ELR (cell line): ENCODE measurements around the gene AADACL4.
A peak's percentile ranks its signal among the peaks of the same experiment; 100 is the strongest.

Source experiments
- DNase-seq: peaks from one replicate; pipeline ENCODE4 v3.0.0-alpha.2; 2015; ENCODE audit warnings: low read depth

AADACL4 gene

GRCh38 chr1:12613180-12613579, 30.7 kb upstream of the AADACL4 start:
- no peak for DNase-seq

DNA sequence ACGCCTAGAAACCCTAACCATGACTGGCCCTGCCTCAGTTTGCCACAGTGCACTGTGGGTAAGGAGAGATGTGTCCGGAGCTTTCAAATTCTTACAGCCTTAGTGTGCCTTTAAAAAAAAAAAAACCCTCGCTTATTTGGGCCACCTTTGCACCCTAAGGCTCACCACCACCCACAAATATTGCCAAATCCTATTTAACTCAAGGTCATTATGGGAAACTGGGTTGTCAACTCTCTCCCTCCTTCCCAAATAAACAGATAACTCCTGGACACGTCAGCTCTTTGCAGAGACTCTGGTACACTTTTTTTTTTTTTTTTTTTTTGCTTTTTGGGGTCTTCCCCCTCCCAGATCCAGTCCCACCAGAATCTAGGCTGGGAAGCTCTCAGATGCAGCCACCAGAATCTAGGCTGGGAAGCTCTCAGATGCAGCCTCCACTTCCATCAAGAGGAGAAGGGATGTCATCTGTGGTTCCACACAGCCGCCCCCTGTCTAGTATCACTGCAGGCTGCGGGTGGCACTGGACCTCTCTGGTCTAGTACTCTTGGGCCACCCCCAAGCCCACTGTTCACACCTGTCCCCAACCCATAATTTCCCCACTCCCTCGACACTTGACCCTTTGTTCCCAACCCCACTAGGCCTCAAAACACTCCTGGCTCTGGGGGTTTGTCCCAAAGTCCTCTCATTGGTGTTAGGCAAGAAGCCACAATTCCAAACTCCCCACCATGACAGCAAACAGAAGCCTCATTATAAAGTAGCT, 29.3 kb upstream of the AADACL4 start:
- no peak for DNase-seq

- no peak for DNase-seq
These were observed 28.6 kb upstream of the AADACL4 start for GRCh38 chr1:12615159-12615864.

DNA sequence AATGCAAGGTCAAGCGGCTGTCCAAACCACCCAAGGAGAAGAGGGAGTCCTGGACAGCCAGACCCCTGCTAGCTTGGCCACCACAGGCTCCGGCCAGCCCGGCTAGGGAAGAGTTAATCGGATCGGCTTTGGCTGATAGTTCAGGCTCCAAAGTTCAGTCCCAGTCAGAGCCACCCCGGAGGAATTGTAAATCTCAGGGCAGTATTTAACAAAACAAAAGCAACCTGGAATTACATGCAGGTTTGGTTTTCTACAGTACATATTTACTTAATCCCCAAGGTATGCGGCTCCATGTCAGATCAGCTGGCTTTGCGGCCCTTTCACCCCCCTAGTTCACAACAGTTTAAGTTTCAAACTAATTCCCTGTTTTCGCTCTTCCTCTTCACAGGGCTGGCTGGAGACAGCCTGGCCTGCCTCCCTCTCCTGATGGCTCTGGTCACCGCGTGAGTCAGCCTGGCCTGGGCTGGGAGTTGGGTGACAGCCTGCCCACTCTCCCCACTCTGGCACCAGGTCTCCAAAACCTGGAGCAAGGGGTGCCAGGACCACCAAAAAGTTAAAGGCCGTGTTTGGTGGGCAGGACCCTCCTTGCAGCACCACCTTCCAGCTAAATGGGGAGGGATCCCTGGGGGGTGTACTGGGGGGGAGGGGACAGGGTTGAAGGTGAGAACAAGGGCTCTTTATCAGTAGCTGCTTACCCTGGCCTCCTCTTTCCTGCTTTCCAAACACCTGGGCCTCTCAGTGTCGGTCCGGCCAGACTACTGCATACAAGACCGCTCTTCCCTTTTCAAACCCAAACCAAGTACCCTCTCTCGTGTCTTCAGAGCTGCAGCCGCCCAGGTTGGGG, 27.8 kb upstream of the AADACL4 start:
- peak; percentile 64 for DNase-seq

GRCh38 chr1:12616709-12617373, 27.0 kb upstream of the AADACL4 start:
- DNase-seq = peak; percentile 44

- no peak for DNase-seq
These were observed 26.4 kb upstream of the AADACL4 start for GRCh38 chr1:12617511-12617900.

DNA sequence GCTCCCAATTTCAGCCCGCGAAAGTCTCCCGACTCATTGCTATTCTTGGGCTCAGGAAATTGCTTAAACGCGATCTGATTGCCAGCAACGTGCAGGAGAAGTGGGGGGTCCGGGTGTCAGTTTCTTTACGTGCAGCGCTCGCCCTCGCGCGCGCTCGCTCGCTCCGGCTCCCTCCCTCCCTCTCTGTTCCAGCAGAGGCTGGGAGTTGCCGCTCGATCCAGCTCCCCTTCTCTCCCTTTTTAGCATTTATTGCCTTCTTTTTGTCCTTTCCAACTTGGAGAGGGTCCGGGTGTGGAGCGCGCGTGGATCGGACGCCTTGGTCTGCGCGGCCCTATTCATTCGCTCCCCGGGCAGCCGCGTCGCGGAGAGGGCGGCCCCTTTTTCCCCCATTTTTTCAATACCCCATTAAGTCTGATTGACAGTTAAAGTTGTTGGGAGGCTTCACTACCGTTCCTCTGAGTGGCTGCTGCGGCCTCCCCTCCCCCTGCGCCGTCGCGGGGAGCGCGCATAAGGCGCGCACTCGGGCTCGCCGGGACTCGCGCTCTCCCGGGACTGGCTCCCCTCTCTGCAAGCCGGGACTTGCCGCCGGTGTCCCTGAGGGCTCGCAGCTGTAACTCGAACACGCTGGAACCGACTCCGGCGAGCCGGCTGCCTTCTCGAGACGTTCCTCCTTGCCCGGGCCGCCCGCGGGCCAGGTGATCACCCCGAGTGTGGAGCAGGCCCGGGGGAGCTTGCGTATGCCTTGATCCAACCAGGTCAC, 25.8 kb upstream of the AADACL4 start, which contains the start of gene DHRS3:
Gene DHRS3 (minus strand): TSS at position 310 of the 760 bp plus-strand sequence. CDS start 862 bp downstream, outside the sequence.
- DNase-seq = peak; percentile 65

- no peak for DNase-seq
These were observed 25.3 kb upstream of the AADACL4 start for GRCh38 chr1:12618661-12618964.

DNA sequence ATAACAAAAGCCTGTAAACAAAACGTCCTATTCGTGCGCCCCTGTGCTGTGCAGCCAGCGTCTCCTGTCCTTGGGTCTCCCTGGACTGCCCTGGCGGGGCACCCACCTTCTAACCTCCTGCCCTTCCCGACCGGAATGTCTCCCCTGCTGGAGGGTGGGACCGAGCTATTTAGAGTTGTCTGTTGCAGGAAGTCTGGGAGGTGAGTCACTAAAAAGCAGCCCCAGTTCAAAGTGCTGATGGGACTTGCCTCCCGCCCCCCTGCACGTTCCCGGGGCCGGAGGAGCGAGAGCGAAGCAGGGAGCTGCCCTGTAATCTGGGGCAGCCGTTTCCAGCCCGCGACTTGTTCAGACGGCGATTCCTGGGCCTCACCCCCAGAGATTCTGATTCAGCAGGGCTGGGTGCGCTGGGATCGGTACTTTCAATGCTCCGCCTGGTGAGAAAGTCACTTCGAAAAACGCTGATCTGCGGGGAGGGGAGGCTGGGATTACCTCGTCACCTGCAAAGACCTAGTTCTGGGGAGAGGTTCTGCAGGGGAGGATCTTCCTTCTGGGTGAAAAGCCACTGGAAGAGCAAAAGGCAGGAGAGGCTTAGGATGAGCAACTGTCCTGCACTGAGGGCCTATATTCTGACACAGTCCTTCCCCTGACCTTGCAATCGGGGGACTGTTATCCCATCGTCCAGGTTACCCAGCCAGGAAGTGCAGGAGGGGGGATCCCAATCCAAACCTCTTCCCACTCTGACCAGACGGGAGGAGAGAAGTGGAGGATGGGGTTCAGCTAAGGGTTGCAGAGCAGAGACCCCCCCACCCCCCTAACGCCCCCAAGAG, 24.7 kb upstream of the AADACL4 start:
- peak; percentile 90 for DNase-seq

- peak; percentile 89 for DNase-seq
These were observed 23.9 kb upstream of the AADACL4 start for GRCh38 chr1:12619792-12620487.

GRCh38 chr1:12620488-12620865, 23.4 kb upstream of the AADACL4 start:
- no peak for DNase-seq

GRCh38 chr1:12620931-12621330, 23.0 kb upstream of the AADACL4 start:
- no peak for DNase-seq

- DNase-seq = no peak
These were observed 22.2 kb upstream of the AADACL4 start for GRCh38 chr1:12621346-12622335.

DNA sequence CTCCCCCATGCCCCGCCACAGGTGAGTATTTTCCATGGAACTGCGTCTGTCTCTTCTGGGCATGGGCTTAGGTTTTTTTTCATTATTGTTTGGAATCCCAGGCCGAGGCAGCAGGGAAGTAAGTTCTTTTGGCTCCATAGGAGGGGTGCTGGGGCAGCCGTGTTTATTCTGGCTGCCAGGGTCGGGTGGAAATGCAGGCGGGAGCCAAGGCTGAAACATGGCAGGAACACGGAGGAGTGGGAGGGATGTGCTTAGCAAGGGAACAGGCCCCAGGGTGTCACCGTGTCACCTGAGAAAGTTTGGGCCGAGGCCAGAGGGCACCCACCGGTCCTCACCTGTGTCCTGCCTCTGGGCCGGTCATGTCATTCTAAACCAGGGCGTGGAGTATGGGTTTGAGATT, 21.4 kb upstream of the AADACL4 start:
- no peak for DNase-seq

- no peak for DNase-seq
These were observed 18.6 kb upstream of the AADACL4 start for GRCh38 chr1:12625276-12625675.

DNA sequence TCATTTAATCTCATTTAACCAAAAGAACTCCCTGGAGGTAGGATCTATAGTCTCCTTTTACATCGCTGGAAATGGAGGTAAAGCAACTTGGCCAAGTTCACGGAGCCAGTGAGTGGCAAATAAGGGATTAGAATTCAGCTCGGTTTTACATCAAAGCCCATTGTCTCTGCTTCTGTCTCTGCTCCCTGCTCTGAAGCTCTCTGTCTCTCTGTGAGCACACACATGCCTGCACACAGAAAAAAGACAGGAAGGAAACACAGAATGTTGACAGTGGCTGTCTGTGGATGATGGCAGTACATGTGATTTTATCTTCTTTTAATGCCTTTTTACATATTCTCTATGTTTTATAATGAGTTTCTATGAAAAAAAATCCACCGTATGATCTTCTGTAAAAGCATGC, 17.0 kb upstream of the AADACL4 start:
- DNase-seq = no peak

DNA sequence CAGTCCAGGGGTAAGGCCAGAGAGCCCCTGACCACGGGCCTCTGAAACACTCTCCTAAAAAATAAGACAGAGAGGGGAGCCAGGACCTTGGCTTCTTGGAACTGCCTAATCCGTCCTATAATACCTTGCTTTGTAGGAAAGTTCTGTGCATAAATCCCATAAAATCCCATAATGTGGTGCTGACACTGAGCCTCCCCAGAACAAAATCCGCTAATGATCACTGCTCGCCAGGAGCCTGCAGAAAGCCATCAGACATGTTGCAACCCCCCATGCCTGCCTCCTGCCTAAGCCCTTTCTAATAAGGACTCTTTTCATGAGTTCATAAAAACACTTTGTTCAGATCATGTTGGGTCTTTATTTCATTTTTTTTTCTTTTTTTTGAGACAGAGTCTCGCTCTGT, 16.6 kb upstream of the AADACL4 start:
- no peak for DNase-seq

DNA sequence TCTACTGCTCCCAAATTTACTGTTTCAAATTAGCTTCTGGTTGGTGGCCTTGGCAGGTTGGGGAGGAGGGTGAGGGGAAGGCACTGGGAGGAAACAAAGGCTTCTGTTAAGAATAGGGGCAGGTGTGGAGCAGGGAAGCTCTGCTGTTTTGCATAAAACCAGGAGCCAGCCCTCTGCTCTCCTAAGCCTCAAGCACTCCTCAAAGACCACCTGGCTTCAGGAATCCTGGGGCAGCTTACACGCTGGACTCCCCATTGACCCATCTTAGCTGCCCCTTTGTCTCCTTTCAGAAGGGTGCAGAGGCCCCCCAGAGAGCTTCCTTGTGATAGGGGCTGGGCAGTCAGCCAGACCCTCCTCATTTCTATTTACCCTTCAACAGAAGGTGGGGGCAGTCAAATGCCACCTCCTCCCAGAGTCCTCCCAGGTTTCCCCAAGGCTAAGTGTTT, 14.4 kb upstream of the AADACL4 start:
- DNase-seq = no peak
